ENCODE measurements around the gene TNIK. TPM values are rescaled to one million over a fixed set of nuclear protein-coding genes. Genes with fewer than 3 reads are reported as not detected.

Gene TNIK
- total and polyA plus RNA-seq, 2 of the 13 experiments (the other 11 are each of a cell fraction or from before 2014, with no cell fraction given): 0.15 to 0.22 TPM

- TF ChIP-seq TRAFD1 (CRISPR knock-in tag; IDR thresholded peaks at IDR 0.05; ENCODE audit: borderline replicate concordance) (no peak; the same call in 1 of the 2 replicates), ZFP1 (CRISPR knock-in tag; IDR thresholded peaks at IDR 0.05) (peak; percentile 60; the same call in 1 of the 2 replicates), KLF9 (CRISPR knock-in tag; IDR thresholded peaks at IDR 0.05; ENCODE audit: low read depth) (peak; percentile 79; the same call in 1 of the 2 replicates), ZBTB42 (CRISPR knock-in tag; IDR thresholded peaks at IDR 0.05) (no peak), HMGXB4 (CRISPR knock-in tag; IDR thresholded peaks at IDR 0.05; ENCODE audit: borderline replicate concordance in 1 of 2, low read depth in 1 of 2) (peak in 1 of 2 experiments; percentile 40; a peak in 1 of 4 replicates), ZBTB20 (CRISPR knock-in tag; IDR thresholded peaks at IDR 0.05; ENCODE audit: borderline replicate concordance, low read depth) (peak; percentile 83; the same call in 1 of the 2 replicates), TAF15 (IDR thresholded peaks at IDR 0.05; ENCODE audit: low read depth, low read length, poor library complexity, severe bottlenecking) (no peak), ZSCAN5A (CRISPR knock-in tag; IDR thresholded peaks at IDR 0.05; ENCODE audit: borderline replicate concordance) (peak; percentile 95; the same call in 1 of the 2 replicates), MBD4 (IDR thresholded peaks at IDR 0.05; ENCODE audit: borderline replicate concordance, low read length) (peak; percentile 85; the same call in 1 of the 2 replicates), ZNF343 (CRISPR knock-in tag; IDR thresholded peaks at IDR 0.05) (0 out of 2 replicates have a peak, but pooled peaks have one; percentile 34), ZNF12 (CRISPR knock-in tag; IDR thresholded peaks at IDR 0.05) (peak; percentile 66; the same call in 1 of the 2 replicates), MYC (CRISPR knock-in tag; IDR thresholded peaks at IDR 0.05; ENCODE audit: borderline replicate concordance) (peak; percentile 32; the same call in 1 of the 2 replicates), RAD21 (CRISPR knock-in tag; IDR thresholded peaks at IDR 0.05) (no peak; the same call in 1 of the 2 replicates)
- TF ChIP-seq, protein P1, sequence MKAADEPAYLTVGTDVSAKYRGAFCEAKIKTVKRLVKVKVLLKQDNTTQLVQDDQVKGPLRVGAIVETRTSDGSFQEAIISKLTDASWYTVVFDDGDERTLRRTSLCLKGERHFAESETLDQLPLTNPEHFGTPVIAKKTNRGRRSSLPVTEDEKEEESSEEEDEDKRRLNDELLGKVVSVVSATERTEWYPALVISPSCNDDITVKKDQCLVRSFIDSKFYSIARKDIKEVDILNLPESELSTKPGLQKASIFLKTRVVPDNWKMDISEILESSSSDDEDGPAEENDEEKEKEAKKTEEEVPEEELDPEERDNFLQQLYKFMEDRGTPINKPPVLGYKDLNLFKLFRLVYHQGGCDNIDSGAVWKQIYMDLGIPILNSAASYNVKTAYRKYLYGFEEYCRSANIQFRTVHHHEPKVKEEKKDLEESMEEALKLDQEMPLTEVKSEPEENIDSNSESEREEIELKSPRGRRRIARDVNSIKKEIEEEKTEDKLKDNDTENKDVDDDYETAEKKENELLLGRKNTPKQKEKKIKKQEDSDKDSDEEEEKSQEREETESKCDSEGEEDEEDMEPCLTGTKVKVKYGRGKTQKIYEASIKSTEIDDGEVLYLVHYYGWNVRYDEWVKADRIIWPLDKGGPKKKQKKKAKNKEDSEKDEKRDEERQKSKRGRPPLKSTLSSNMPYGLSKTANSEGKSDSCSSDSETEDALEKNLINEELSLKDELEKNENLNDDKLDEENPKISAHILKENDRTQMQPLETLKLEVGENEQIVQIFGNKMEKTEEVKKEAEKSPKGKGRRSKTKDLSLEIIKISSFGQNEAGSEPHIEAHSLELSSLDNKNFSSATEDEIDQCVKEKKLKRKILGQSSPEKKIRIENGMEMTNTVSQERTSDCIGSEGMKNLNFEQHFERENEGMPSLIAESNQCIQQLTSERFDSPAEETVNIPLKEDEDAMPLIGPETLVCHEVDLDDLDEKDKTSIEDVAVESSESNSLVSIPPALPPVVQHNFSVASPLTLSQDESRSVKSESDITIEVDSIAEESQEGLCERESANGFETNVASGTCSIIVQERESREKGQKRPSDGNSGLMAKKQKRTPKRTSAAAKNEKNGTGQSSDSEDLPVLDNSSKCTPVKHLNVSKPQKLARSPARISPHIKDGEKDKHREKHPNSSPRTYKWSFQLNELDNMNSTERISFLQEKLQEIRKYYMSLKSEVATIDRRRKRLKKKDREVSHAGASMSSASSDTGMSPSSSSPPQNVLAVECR (CRISPR knock-in tag; IDR thresholded peaks at IDR 0.05; ENCODE audit: borderline replicate concordance): peak; percentile 79; the same call in 1 of the 2 replicates
- TF ChIP-seq, protein P2, sequence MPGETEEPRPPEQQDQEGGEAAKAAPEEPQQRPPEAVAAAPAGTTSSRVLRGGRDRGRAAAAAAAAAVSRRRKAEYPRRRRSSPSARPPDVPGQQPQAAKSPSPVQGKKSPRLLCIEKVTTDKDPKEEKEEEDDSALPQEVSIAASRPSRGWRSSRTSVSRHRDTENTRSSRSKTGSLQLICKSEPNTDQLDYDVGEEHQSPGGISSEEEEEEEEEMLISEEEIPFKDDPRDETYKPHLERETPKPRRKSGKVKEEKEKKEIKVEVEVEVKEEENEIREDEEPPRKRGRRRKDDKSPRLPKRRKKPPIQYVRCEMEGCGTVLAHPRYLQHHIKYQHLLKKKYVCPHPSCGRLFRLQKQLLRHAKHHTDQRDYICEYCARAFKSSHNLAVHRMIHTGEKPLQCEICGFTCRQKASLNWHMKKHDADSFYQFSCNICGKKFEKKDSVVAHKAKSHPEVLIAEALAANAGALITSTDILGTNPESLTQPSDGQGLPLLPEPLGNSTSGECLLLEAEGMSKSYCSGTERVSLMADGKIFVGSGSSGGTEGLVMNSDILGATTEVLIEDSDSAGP (CRISPR knock-in tag; IDR thresholded peaks at IDR 0.05; ENCODE audit: borderline replicate concordance): peak; percentile 20; the same call in 1 of the 2 replicates
Observed at GRCh38 chr3:171044835-171045793, 415.1 kb downstream of the TNIK start (continued).

Measured in HepG2 (cell line).